DOHH2 (cell line): ENCODE data around the gene PCDHA4.
"Not testable (repeated sequence)": the region's sequence is repeated elsewhere in the genome, so short reads cannot be mapped to it uniquely, and the experiment has no call there.

Experiments used
- H3F3A ChIP-seq: fragments of 200-600 bp; sonication (generic), shearing (Covaris generic); 2 replicates; pipeline ENCODE4 v1.6.0; 2016; ENCODE audit warnings: antibody characterized with exemption, mild to moderate bottlenecking; ENCODE audit not compliant: control insufficient read depth, insufficient read depth
- H3K27ac ChIP-seq: fragments of 200-600 bp; sonication (generic); 2 replicates; pipeline ENCODE4 v1.5.1; 2014; ENCODE audit warnings: low read depth, mild to moderate bottlenecking, low read length, moderate library complexity
- H3K27me3 ChIP-seq: fragments of 200-600 bp; sonication (generic); 2 replicates; pipeline ENCODE4 v1.6.1; 2014; ENCODE audit warnings: mild to moderate bottlenecking, low read length, mixed read lengths; ENCODE audit not compliant: control insufficient read depth
- H3K36me3 ChIP-seq: fragments of 200-600 bp; sonication (generic); 2 replicates; pipeline ENCODE4 v1.6.1; 2014; ENCODE audit warnings: mild to moderate bottlenecking, low read length, moderate library complexity, mixed read lengths; ENCODE audit not compliant: control insufficient read depth
- H3K4me1 ChIP-seq: fragments of 200-600 bp; sonication (generic); 2 replicates; pipeline ENCODE4 v1.6.1; 2014; ENCODE audit warnings: mild to moderate bottlenecking, low read length, mixed read lengths; ENCODE audit not compliant: control insufficient read depth
- H3K4me2 ChIP-seq: fragments of 200-600 bp; sonication (generic); 2 replicates; pipeline ENCODE4 v1.6.0; 2014; ENCODE audit warnings: mild to moderate bottlenecking, low read length, moderate library complexity
- H3K4me3 ChIP-seq: fragments of 200-600 bp; sonication (generic); 2 replicates; pipeline ENCODE4 v1.5.1; 2014; ENCODE audit warnings: mild to moderate bottlenecking, low read length, mixed read lengths
- H3K79me2 ChIP-seq: fragments of 200-600 bp; sonication (generic); 2 replicates; pipeline ENCODE4 v1.6.1; 2014; ENCODE audit warnings: mild to moderate bottlenecking, low read length, mixed read lengths; ENCODE audit not compliant: control insufficient read depth
- H3K9me2 ChIP-seq: fragments of 200-600 bp; sonication (generic); replicated peaks from 2 replicates; pipeline ENCODE4 v1.6.1; 2014; ENCODE audit warnings: mild to moderate bottlenecking, low read length, mixed read lengths; ENCODE audit not compliant: control insufficient read depth
- H3K9me3 ChIP-seq: fragments of 200-600 bp; sonication (generic); 2 replicates; pipeline ENCODE4 v1.6.1; 2014; ENCODE audit warnings: antibody characterized with exemption, low read length, mixed read lengths; ENCODE audit not compliant: control insufficient read depth, insufficient read depth
- H4K20me1 ChIP-seq: fragments of 200-600 bp; sonication (generic); 2 replicates; pipeline ENCODE4 v1.6.0; 2014; ENCODE audit warnings: low read depth, mild to moderate bottlenecking, antibody characterized with exemption, low read length, moderate library complexity; ENCODE audit not compliant: control insufficient read depth, insufficient read depth
- CTCF ChIP-seq: fragments of 200-600 bp; sonication (generic); IDR thresholded peaks from one replicate; pipeline ENCODE4 v1.5.1; 2014; ENCODE audit warnings: antibody characterized with exemption, mild to moderate bottlenecking, low read depth, low read length; ENCODE audit not compliant: poor library complexity, severe bottlenecking
- EZH2phosphoT487 ChIP-seq: fragments of 200-600 bp; sonication (generic); IDR thresholded peaks from 2 replicates; pipeline ENCODE4 v1.6.1; 2017; ENCODE audit warnings: borderline replicate concordance, mild to moderate bottlenecking, antibody characterized with exemption, low read length, moderate library complexity, mixed read lengths

The PCDHA4 gene

GRCh38 chr5:140780512-140780911 is 26.4 kb upstream of the PCDHA4 start:
- Histone ChIP-seq H3K27ac (no peak overlapping the region), H3K4me3 (no peak overlapping the region), H3K9me2 (no peaks in the 10 kb centered on the region), H3K79me2 (no peaks in the 10 kb centered on the region), H3K4me1 (no peaks in the 10 kb centered on the region), H4K20me1 (no peaks in the 10 kb centered on the region), H3K36me3 (no peaks in the 10 kb centered on the region), H3K4me2 (no peak overlapping the region), H3K27me3 (no peaks in the 10 kb centered on the region), H3K9me3 (no peaks in the 10 kb centered on the region), H3F3A (no peaks in the 10 kb centered on the region)
- no peak for TF ChIP-seq CTCF

DNA sequence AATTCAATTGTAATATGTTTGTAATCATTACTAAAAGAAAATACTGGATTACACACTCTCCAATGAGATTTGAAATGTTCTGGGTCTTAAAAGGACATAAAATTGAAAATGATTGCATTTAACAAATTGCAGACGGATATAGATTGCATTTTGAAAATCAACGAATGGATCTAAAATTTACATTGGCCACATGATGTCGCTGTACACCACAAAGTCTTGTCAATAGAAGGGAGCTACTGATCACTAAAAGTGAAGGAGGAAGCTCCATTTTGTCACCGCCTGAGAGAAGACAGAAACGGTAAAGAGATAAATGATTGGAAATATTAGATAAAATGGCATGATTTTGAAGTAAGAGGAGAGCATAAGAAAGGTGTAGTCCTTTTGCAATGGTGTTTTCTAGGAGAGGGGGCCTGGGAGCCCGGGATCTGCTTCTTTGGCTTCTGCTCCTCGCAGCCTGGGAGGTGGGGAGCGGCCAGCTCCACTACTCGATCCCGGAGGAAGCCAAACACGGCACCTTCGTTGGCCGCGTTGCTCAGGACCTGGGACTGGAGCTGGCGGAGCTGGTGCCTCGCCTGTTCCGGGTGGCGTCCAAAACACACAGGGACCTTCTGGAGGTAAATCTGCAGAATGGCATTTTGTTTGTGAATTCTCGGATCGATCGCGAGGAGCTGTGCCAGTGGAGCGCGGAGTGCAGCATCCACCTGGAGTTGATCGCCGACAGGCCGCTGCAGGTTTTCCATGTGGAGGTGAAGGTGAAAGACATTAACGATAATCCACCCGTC is 20.8 kb upstream of the PCDHA4 start, which contains the start of gene PCDHA1:
TSS of gene PCDHA1 (plus strand) at position 236 of the 782 bp plus-strand sequence.
- H4K20me1 ChIP-seq = no peaks in the 10 kb centered on the region
- no peaks in the 10 kb centered on the region for H3K36me3 ChIP-seq
- H3K4me1 ChIP-seq = no peaks in the 10 kb centered on the region
- H3K4me3 ChIP-seq = no peak within 1 kb of the TSS
- no peaks in the 10 kb centered on the region for H3F3A ChIP-seq
- H3K27me3 ChIP-seq = no peaks in the 10 kb centered on the region
- no peaks in the 10 kb centered on the region for H3K79me2 ChIP-seq
- no peak within 1 kb of the TSS for H3K4me2 ChIP-seq
- H3K9me2 ChIP-seq = no peaks in the 10 kb centered on the region
- no peak within 1 kb of the TSS for H3K27ac ChIP-seq
- TF ChIP-seq EZH2phosphoT487 (no peak), CTCF (peak; percentile 31)
- H3K9me3 ChIP-seq = peaks cover 9% of the 10 kb centered on the region; the same call in 1 of the 2 replicates

GRCh38 chr5:140787422-140787821 is 19.4 kb upstream of the PCDHA4 start:
- H3K79me2 ChIP-seq = not testable (repeated sequence)

DNA sequence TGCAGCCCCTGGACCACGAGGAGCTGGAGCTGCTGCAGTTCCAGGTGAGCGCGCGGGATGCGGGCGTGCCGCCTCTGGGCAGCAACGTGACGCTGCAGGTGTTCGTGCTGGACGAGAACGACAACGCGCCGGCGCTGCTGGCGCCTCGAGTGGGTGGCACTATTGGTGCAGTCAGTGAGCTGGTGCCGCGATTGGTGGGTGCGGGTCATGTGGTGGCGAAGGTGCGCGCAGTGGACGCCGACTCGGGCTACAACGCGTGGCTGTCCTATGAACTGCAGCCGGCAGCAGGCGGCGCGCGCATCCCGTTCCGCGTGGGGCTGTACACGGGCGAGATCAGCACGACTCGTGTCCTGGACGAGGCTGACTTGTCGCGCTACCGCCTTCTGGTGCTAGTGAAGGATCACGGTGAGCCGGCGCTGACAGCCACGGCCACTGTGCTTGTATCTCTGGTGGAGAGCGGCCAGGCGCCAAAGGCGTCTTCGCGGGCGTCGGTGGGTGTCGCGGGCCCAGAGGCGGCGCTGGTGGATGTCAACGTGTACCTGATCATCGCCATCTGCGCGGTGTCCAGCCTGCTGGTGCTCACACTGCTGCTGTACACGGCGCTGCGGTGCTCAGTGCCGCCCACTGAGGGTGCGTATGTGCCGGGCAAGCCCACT is 18.9 kb upstream of the PCDHA4 start:
- H3K4me3 ChIP-seq, H3K27ac ChIP-seq, H3K27me3 ChIP-seq, H3F3A ChIP-seq, H3K9me3 ChIP-seq, H3K36me3 ChIP-seq, H3K4me1 ChIP-seq, H3K9me2 ChIP-seq, H3K4me2 ChIP-seq, H4K20me1 ChIP-seq, H3K79me2 ChIP-seq: not testable (repeated sequence)

More at GRCh38 chr5:140787422-140787821, 19.4 kb upstream of the PCDHA4 start:
- not testable (repeated sequence) for H3K4me1 ChIP-seq, H3K27ac ChIP-seq, H3K9me2 ChIP-seq, H3F3A ChIP-seq, H3K4me3 ChIP-seq, H3K36me3 ChIP-seq, H3K4me2 ChIP-seq, H3K27me3 ChIP-seq, H4K20me1 ChIP-seq, H3K9me3 ChIP-seq
